Brain pericyte (primary cell): ENCODE data around the gene TLR2.

ENCODE experiments used
- DNase-seq: peaks from one replicate; pipeline ENCODE4 v3.0.0-alpha.2; 2012; ENCODE audit warnings: low read depth, low spot score

The TLR2 gene

GRCh38 chr4:153729895-153730294 is 45.8 kb downstream of the TLR2 start:
- DNase-seq: no peak

GRCh38 chr4:153731239-153731638 is 47.2 kb downstream of the TLR2 start:
- DNase-seq: peak; percentile 76

- no peak for DNase-seq
Observed at GRCh38 chr4:153733751-153734448, 49.8 kb downstream of the TLR2 start.

GRCh38 chr4:153735906-153736461 is 51.9 kb downstream of the TLR2 start:
- no peak for DNase-seq

GRCh38 chr4:153741541-153741940 is 57.5 kb downstream of the TLR2 start:
- no peak for DNase-seq

- DNase-seq: no peak
Observed at GRCh38 chr4:153745651-153746050, 61.6 kb downstream of the TLR2 start.

- DNase-seq: no peak
Observed at GRCh38 chr4:153747406-153747955, 63.4 kb downstream of the TLR2 start.

- DNase-seq: peak; percentile 22
Observed at GRCh38 chr4:153748378-153748777, 64.3 kb downstream of the TLR2 start.

GRCh38 chr4:153750197-153750817 is 66.2 kb downstream of the TLR2 start:
- peak; percentile 51 for DNase-seq

- DNase-seq: no peak
Observed at GRCh38 chr4:153755186-153755585, 71.1 kb downstream of the TLR2 start.
